A549 (cell line): ENCODE results near the gene SH2B3.
"Not testable (repeated sequence)": the region's sequence is repeated elsewhere in the genome, so short reads cannot be mapped to it uniquely, and the experiment has no call there.

Source experiments
- CBX2 ChIP-seq: fragments of 200-600 bp; sonication (generic); IDR thresholded peaks from 2 replicates; pipeline ENCODE4 v1.6.1; 2016; ENCODE audit warnings: low read depth, mild to moderate bottlenecking, borderline replicate concordance
- EHMT2 ChIP-seq: fragments of 200-600 bp; sonication (generic); IDR thresholded peaks from 2 replicates; pipeline ENCODE4 v1.6.1; 2016; ENCODE audit warnings: antibody characterized with exemption, low read depth, mild to moderate bottlenecking, moderate library complexity
- KDM5A ChIP-seq: fragments of 200-600 bp; sonication (generic); IDR thresholded peaks from 2 replicates; pipeline ENCODE4 v1.6.1; 2016; ENCODE audit warnings: antibody characterized with exemption, mild to moderate bottlenecking
- POLR2A ChIP-seq: IDR thresholded peaks from 2 replicates; pipeline ENCODE4 v1.6.1; 2012; ENCODE audit warnings: mild to moderate bottlenecking, low read length
- RAD21 ChIP-seq, 2 experiments: fragments of >200 bp in 1 of 2; sonication (Bioruptor Twin) in 1 of 2; formaldehyde crosslinking in 1 of 2; IDR thresholded peaks in 1 of 2; conservative IDR thresholded peaks in 1 of 2; 2 replicates in 1 of 2; 3 replicates in 1 of 2; pipeline ENCODE4 v1.6.1; 2012 to 2018; ENCODE audit warnings: inconsistent platforms in 1 of 2
- TF ChIP-seq, protein P1 (sequence below): fragments of >200 bp; sonication (Bioruptor Twin); formaldehyde crosslinking; IDR thresholded peaks from 3 replicates; pipeline ENCODE4 v1.5.1; 2016
- TF ChIP-seq, protein P2 (sequence below): fragments of 150-350 bp; IDR thresholded peaks from 2 replicates; pipeline ENCODE4 v1.6.1; 2014; ENCODE audit warnings: low read depth, mild to moderate bottlenecking, low read length
- TF ChIP-seq, protein P3 (sequence below): fragments of 200-600 bp; sonication (generic); IDR thresholded peaks from 2 replicates; pipeline ENCODE4 v1.6.1; 2016; ENCODE audit warnings: antibody characterized with exemption, mild to moderate bottlenecking, moderate library complexity
- TF ChIP-seq, protein P4 (sequence below): IDR thresholded peaks from 2 replicates; pipeline ENCODE4 v1.6.1; 2012

DNA sequence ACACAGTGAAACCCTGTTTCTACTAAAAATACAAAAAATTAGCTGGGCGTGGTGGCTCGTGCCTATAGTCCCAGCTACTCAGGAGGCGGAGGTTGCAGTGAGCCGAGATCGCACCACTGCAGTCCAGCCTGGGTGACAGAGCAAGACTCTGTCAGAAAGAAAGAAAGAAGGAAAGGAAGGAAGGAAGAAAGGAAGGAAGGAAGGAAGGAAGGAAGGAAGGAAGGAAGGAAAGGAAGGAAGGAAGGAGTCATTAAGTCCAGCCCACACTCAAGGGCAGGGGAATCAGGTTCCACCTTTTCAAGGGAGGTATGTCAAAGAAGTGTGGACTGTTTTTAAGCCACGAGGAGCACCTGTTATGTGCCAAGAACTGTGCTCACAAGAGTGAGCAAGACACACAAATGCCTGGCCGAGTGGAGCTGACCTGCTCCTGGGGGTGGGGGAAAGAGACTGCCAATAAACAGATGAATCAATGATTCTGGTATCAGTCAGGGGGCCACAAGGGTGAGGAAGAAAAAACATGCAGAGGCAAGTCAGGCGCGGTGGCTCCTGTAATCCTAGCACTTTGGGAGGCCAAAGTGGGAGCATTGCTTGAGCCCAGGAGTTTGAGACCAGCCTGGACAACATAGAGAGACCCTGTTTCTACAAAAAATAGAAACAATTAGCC is 5.8 kb upstream of the SH2B3 start:
- TF ChIP-seq, protein P1, sequence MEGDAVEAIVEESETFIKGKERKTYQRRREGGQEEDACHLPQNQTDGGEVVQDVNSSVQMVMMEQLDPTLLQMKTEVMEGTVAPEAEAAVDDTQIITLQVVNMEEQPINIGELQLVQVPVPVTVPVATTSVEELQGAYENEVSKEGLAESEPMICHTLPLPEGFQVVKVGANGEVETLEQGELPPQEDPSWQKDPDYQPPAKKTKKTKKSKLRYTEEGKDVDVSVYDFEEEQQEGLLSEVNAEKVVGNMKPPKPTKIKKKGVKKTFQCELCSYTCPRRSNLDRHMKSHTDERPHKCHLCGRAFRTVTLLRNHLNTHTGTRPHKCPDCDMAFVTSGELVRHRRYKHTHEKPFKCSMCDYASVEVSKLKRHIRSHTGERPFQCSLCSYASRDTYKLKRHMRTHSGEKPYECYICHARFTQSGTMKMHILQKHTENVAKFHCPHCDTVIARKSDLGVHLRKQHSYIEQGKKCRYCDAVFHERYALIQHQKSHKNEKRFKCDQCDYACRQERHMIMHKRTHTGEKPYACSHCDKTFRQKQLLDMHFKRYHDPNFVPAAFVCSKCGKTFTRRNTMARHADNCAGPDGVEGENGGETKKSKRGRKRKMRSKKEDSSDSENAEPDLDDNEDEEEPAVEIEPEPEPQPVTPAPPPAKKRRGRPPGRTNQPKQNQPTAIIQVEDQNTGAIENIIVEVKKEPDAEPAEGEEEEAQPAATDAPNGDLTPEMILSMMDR: not testable (repeated sequence)
- TF ChIP-seq POLR2A; KDM5A; CBX2; RAD21 (conservative IDR thresholded peaks at IDR 0.05 in 1 of 2, IDR thresholded peaks at IDR 0.05 in 1 of 2); EHMT2: not testable (repeated sequence)
- TF ChIP-seq, protein P2, sequence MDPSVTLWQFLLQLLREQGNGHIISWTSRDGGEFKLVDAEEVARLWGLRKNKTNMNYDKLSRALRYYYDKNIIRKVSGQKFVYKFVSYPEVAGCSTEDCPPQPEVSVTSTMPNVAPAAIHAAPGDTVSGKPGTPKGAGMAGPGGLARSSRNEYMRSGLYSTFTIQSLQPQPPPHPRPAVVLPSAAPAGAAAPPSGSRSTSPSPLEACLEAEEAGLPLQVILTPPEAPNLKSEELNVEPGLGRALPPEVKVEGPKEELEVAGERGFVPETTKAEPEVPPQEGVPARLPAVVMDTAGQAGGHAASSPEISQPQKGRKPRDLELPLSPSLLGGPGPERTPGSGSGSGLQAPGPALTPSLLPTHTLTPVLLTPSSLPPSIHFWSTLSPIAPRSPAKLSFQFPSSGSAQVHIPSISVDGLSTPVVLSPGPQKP: not testable (repeated sequence)
- TF ChIP-seq, protein P3, sequence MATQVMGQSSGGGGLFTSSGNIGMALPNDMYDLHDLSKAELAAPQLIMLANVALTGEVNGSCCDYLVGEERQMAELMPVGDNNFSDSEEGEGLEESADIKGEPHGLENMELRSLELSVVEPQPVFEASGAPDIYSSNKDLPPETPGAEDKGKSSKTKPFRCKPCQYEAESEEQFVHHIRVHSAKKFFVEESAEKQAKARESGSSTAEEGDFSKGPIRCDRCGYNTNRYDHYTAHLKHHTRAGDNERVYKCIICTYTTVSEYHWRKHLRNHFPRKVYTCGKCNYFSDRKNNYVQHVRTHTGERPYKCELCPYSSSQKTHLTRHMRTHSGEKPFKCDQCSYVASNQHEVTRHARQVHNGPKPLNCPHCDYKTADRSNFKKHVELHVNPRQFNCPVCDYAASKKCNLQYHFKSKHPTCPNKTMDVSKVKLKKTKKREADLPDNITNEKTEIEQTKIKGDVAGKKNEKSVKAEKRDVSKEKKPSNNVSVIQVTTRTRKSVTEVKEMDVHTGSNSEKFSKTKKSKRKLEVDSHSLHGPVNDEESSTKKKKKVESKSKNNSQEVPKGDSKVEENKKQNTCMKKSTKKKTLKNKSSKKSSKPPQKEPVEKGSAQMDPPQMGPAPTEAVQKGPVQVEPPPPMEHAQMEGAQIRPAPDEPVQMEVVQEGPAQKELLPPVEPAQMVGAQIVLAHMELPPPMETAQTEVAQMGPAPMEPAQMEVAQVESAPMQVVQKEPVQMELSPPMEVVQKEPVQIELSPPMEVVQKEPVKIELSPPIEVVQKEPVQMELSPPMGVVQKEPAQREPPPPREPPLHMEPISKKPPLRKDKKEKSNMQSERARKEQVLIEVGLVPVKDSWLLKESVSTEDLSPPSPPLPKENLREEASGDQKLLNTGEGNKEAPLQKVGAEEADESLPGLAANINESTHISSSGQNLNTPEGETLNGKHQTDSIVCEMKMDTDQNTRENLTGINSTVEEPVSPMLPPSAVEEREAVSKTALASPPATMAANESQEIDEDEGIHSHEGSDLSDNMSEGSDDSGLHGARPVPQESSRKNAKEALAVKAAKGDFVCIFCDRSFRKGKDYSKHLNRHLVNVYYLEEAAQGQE: not testable (repeated sequence)
- TF ChIP-seq, protein P4, sequence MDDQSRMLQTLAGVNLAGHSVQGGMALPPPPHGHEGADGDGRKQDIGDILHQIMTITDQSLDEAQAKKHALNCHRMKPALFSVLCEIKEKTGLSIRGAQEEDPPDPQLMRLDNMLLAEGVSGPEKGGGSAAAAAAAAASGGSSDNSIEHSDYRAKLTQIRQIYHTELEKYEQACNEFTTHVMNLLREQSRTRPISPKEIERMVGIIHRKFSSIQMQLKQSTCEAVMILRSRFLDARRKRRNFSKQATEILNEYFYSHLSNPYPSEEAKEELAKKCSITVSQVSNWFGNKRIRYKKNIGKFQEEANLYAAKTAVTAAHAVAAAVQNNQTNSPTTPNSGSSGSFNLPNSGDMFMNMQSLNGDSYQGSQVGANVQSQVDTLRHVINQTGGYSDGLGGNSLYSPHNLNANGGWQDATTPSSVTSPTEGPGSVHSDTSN: not testable (repeated sequence)
